H54 (cell line): ENCODE data around the gene CPM.

Experiments
- DNase-seq: peaks from one replicate; pipeline ENCODE4 v3.0.0; 2011; ENCODE audit warnings: low spot score, mixed read lengths; ENCODE audit not compliant: insufficient read length
- FAIRE-seq: peaks from 3 replicates; lab custom pipeline; 2011; peaks lifted over from hg19 to GRCh38; lab: Jason Lieb, UNC
- POLR2A ChIP-seq: IDR thresholded peaks from 2 replicates; pipeline ENCODE4 v1.6.1; 2011; ENCODE audit warnings: low read depth, mild to moderate bottlenecking, low read length

Gene CPM

GRCh38 chr12:68886636-68887572 is 46.1 kb downstream of the CPM start:
- TF ChIP-seq POLR2A, result no peak
- FAIRE-seq (no peak), DNase-seq (no peak)

GRCh38 chr12:68885381-68885780 is 47.6 kb downstream of the CPM start:
- FAIRE-seq (no peak), DNase-seq (no peak)
- no peak for TF ChIP-seq POLR2A

GRCh38 chr12:68884251-68884650 is 48.7 kb downstream of the CPM start:
- no peak for TF ChIP-seq POLR2A
- DNase-seq, result no peak
- no peak for FAIRE-seq

GRCh38 chr12:68883151-68883550 is 49.8 kb downstream of the CPM start:
- DNase-seq, result no peak
- no peak for FAIRE-seq

GRCh38 chr12:68882251-68882964 is 50.6 kb downstream of the CPM start:
- FAIRE-seq, result no peak

More at GRCh38 chr12:68883151-68883550, 49.8 kb downstream of the CPM start:
- no peak for TF ChIP-seq POLR2A

GRCh38 chr12:68880660-68881325 is 52.2 kb downstream of the CPM start:
- DNase-seq (no peak), FAIRE-seq (no peak)
- TF ChIP-seq POLR2A, result no peak

More at GRCh38 chr12:68882251-68882964, 50.6 kb downstream of the CPM start:
- DNase-seq, result no peak
- TF ChIP-seq POLR2A, result no peak

- FAIRE-seq (no peak), DNase-seq (no peak)
- no peak for TF ChIP-seq POLR2A
These were observed 54.1 kb downstream of the CPM start for GRCh38 chr12:68878846-68879245.

GRCh38 chr12:68878283-68878682 is 54.7 kb downstream of the CPM start:
- FAIRE-seq, result no peak
- DNase-seq, result no peak
- TF ChIP-seq POLR2A, result no peak

GRCh38 chr12:68877583-68877982 is 55.4 kb downstream of the CPM start:
- FAIRE-seq, result no peak
- no peak for DNase-seq
- TF ChIP-seq POLR2A, result no peak

- DNase-seq (no peak), FAIRE-seq (no peak)
- TF ChIP-seq POLR2A, result no peak
These were observed 56.5 kb downstream of the CPM start for GRCh38 chr12:68876461-68876860.

GRCh38 chr12:68873316-68873715 is 59.7 kb downstream of the CPM start:
- FAIRE-seq (no peak), DNase-seq (no peak)
- no peak for TF ChIP-seq POLR2A

- FAIRE-seq (no peak), DNase-seq (no peak)
- TF ChIP-seq POLR2A, result no peak
These were observed 61.0 kb downstream of the CPM start for GRCh38 chr12:68871921-68872320.

GRCh38 chr12:68871396-68871795 is 61.6 kb downstream of the CPM start:
- FAIRE-seq (no peak), DNase-seq (no peak)
- TF ChIP-seq POLR2A, result no peak

- TF ChIP-seq POLR2A, result no peak
- FAIRE-seq (no peak), DNase-seq (no peak)
These were observed 62.5 kb downstream of the CPM start for GRCh38 chr12:68870443-68870842.

GRCh38 chr12:68870011-68870410 is 63.0 kb downstream of the CPM start:
- no peak for DNase-seq
- FAIRE-seq, result no peak

More at GRCh38 chr12:68870011-68870410, 63.0 kb downstream of the CPM start:
- TF ChIP-seq POLR2A, result no peak
